Ovary (tissue), 9 donors: Measurements from ENCODE around the gene PPP1R2B. TPM values are rescaled to one million over a fixed set of nuclear protein-coding genes. Genes with fewer than 3 reads are reported as not detected.
"Not testable (repeated sequence)": the region's sequence is repeated elsewhere in the genome, so short reads cannot be mapped to it uniquely, and the experiment has no call there.

Source experiments
- DNase-seq, 5 donors: peaks; one replicate each; pipeline ENCODE4 v3.0.0-alpha.2; 2019 to 2020
- H3K27ac ChIP-seq, 2 donors: fragments of 200-600 bp; one replicate each; pipeline versions ENCODE4 v1.5.1 to v1.8.0; 2019 to 2022
- H3K27me3 ChIP-seq: fragments of 200-600 bp; one replicate; pipeline ENCODE4 v1.8.0; 2022
- H3K36me3 ChIP-seq: fragments of 200-600 bp; sonication (generic); one replicate; pipeline ENCODE4 v1.5.1; 2019
- H3K4me1 ChIP-seq: one replicate; pipeline ENCODE4 v1.8.1; 2013; ENCODE audit warnings: mild to moderate bottlenecking, moderate library complexity; ENCODE audit not compliant: insufficient read depth
- H3K4me3 ChIP-seq: fragments of 200-600 bp; sonication (generic); one replicate; pipeline ENCODE4 v1.5.1; 2017
- H3K9me3 ChIP-seq, 2 donors: fragments of 200-600 bp in 1 of 2; sonication (generic) in 1 of 2; one replicate each; pipeline versions ENCODE4 v1.5.1 to v1.8.1; 2013 to 2019; ENCODE audit warnings: mild to moderate bottlenecking in 1 of 2, moderate library complexity in 1 of 2
- EP300 ChIP-seq: sonication (generic); formaldehyde crosslinking; IDR thresholded peaks from one replicate; pipeline ENCODE4 v1.6.1; 2017; ENCODE audit warnings: antibody characterized with exemption
- POLR2A ChIP-seq: fragments of 450-650 bp; IDR thresholded peaks from one replicate; pipeline ENCODE4 v1.6.1; 2017; ENCODE audit warnings: antibody characterized with exemption, mild to moderate bottlenecking, moderate library complexity
- WGBS, 3 donors: extraction: QIAGEN DNeasy Blood & Tissue Kit in 1 of 3; methylation state at CpG; one replicate each; pipeline versions ENCODE4 v1.1.5 to v1.1.7; 2013 to 2017; 5-methylcytosine and 5-hydroxymethylcytosine counted together
- intact Hi-C, 4 donors: fragments of 100-400 bp; cut with DNase I; formaldehyde crosslinking; loops; one replicate each; pipeline versions ENCODE4 v1.11.0 to v1.15.1; 2022 to 2023
- polyA plus RNA-seq, 2 donors: library from polyadenylated mRNA; stranded (reverse); fragments of 200-250 nt in 1 of 2; fragments of 350-450 nt in 1 of 2; fragmentation: Illumina TruSeq in 1 of 2; extraction: RNeasy Lipid Tissue Mini Kit (QIAGEN cat#74804) in 1 of 2; gene quantifications; one replicate each; pipeline ENCODE4 v1.2.3, GENCODE V29; 2013 to 2014
- total RNA-seq, 7 donors: library from RNA; depleted of rRNA in 2 of 7; stranded (reverse); fragments of >200 nt in 2 of 7; fragmentation: NEBNext Ultra II Directional in 3 of 7; extraction: Animal tissue kit (Norgen Biotek cat#: 25700) in 3 of 7; gene quantifications; one replicate each; pipeline versions ENCODE4 v1.1.0 to v1.2.4, GENCODE V29; 2016 to 2023
- TF ChIP-seq, protein P1 (sequence below), 3 donors: fragments of 450-650 bp in 2 of 3; fragments of 200-600 bp in 1 of 3; IDR thresholded peaks; one replicate each; pipeline versions ENCODE4 v1.5.1 to v1.8.0; 2016 to 2022; ENCODE audit warnings: antibody characterized with exemption in 3 of 3, mild to moderate bottlenecking in 1 of 3
- donor health status: DM: no; HTN: no; CAD: no; lungs with moderate emphysema.
- donor health status: DM: no; HTN: no; CAD: no.
- donor health status: Bipolar disorder and iron deficiency.
- donor health status: DM: yes; HTN: yes; CAD: no.
- donor health status: DM: no; HTN: no; CAD: no.
- donor health status: DM: yes; HTN: yes; CAD: no.

Gene PPP1R2B
- total and polyA plus RNA-seq, 9 donors: not detected

DNA sequence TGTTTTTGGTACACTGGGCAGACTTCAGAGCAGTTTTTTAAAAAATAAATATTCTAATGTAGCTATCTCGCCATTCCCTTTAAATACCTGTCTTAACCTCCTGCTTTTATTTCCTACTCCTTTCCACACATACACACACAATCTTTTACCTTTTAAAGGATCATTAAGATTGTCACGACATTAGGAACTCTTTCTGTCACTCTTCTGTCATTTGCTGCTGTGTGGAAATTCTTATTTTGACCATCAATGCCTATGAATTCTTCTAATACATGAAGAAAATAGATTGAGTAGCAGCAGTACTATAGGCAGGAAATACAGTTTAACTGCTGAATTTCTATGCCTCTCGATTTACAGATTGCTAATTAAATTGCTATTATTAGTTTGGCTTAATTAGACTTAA is 1.8 kb downstream of the PPP1R2B start:
- no peaks in the 10 kb centered on the region for H3K4me1 ChIP-seq
- H3K9me3 ChIP-seq: peaks cover 0 to 3% of the 10 kb centered on the region in 2 donors
- no peak for DNase-seq
- TF ChIP-seq EP300 (no peak), POLR2A (no peak)
- TF ChIP-seq, protein P1, sequence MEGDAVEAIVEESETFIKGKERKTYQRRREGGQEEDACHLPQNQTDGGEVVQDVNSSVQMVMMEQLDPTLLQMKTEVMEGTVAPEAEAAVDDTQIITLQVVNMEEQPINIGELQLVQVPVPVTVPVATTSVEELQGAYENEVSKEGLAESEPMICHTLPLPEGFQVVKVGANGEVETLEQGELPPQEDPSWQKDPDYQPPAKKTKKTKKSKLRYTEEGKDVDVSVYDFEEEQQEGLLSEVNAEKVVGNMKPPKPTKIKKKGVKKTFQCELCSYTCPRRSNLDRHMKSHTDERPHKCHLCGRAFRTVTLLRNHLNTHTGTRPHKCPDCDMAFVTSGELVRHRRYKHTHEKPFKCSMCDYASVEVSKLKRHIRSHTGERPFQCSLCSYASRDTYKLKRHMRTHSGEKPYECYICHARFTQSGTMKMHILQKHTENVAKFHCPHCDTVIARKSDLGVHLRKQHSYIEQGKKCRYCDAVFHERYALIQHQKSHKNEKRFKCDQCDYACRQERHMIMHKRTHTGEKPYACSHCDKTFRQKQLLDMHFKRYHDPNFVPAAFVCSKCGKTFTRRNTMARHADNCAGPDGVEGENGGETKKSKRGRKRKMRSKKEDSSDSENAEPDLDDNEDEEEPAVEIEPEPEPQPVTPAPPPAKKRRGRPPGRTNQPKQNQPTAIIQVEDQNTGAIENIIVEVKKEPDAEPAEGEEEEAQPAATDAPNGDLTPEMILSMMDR (IDR thresholded peaks at IDR 0.05): no peak
- 72 to 83% (median 76%) methylated on average over 3 of the region's 3 CpGs for WGBS, 3 donors
- no peaks in the 10 kb centered on the region for H3K27me3 ChIP-seq
- no peak overlapping the region for H3K4me3 ChIP-seq
- intact Hi-C loops: no loop called here
- no peaks in the 10 kb centered on the region for H3K36me3 ChIP-seq
- no peak overlapping the region for H3K27ac ChIP-seq

DNA sequence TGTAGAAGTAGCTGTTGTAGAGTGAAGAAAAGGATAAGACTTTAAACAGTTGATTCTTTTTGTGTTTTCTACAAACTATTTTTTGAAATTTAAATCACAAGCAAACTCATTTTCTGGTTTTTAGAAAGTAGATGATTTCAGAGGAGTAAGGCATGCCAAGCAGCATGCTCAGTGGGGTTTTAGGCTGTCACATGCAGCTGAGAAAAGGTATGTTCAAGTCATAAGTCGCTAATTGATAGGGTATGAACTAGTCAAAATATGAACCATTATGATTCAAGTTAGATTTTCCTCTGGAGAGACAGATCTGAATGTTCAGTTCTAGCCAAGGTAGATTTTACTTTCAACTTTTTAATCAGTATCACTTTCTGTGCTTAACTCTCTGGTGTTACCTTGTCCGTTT is 3.0 kb downstream of the PPP1R2B start:
- intact Hi-C loops, H3K27me3 ChIP-seq, H3K4me1 ChIP-seq, DNase-seq, H3K9me3 ChIP-seq, H3K36me3 ChIP-seq, H3K27ac ChIP-seq, H3K4me3 ChIP-seq: not testable (repeated sequence)
- WGBS, 3 donors: 75 to 83% (median 78%) methylated on average over 2 of the region's 2 CpGs

DNA sequence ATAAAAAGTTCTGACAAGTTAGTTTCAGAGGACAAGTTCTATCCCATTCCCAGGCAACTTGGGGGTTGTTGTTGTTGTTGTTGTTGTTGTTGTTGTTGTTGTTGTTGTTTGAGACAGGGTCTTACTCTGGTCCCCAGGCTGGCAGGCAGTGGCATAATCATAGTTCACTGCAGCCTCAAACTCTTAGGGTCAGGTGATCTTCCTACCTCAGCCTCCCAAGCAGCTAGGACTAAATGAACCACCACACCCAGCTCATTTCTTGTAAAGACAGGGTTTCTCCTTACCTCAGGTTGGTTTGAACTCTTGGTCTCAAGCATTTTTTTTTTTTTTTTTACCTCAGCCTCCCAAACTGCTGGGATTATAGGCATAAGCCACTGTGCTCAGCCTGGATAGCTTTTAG is 15.3 kb downstream of the PPP1R2B start:
- no peak overlapping the region for H3K27ac ChIP-seq
- H3K4me1 ChIP-seq: peaks cover 1% of the 10 kb centered on the region
- H3K4me3 ChIP-seq: no peak overlapping the region
- no peaks in the 10 kb centered on the region for H3K27me3 ChIP-seq
- TF ChIP-seq, protein P1 (IDR thresholded peaks at IDR 0.05): no peak
- TF ChIP-seq EP300 (no peak), POLR2A (no peak)
- intact Hi-C loops: no loop called here
- no peak for DNase-seq
- H3K36me3 ChIP-seq: no peaks in the 10 kb centered on the region
- no peaks in the 10 kb centered on the region for H3K9me3 ChIP-seq

DNA sequence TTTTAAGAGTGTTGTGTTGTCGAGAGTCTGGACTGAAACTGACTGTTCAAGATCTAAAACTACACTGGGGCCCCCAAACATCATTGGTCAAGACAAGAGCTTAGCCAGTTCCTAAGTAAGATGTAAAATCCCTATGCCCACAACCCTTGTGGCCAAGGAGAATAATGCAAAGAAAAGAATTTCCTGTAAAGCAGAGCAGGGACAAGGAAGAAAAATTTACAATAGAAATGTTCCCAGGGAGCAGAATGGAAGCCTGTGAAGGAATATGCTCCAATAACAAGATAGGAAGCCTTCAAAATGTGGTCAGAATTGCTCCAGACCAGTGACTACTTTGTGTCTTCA is 20.4 kb downstream of the PPP1R2B start:
- Histone ChIP-seq H3K36me3 (no peaks in the 10 kb centered on the region), H3K4me1 (no peaks in the 10 kb centered on the region), H3K27ac (no peak overlapping the region), H3K27me3 (no peaks in the 10 kb centered on the region), H3K9me3 (no peaks in the 10 kb centered on the region), H3K4me3 (no peak overlapping the region)
- TF ChIP-seq EP300 (no peak), POLR2A (no peak)
- TF ChIP-seq, protein P1 (IDR thresholded peaks at IDR 0.05): no peak
- 84 to 89% (median 88%) methylated on average over 1 of the region's 1 CpG for WGBS, 3 donors
- no peak for DNase-seq
- intact Hi-C loops: no loop called here

DNA sequence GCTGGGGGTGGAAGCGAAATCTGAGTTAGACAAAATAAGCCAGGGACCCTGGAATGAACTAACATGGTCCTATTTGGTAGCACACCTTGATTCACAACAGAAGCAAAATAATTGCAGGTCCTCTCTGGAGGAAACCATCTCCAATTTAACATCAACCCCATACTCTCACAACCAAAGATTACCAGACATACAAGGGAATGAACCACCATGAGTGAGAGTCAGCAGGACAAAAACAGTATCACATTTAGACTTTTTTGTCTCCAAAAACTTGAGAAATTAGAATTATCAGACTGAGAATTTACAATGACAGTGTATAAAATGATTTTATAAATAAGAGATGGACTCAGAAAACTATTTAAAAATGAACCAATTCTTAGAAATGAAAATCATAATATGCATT is 21.1 kb downstream of the PPP1R2B start:
- no peak overlapping the region for H3K4me3 ChIP-seq
- DNase-seq: no peak
- no peaks in the 10 kb centered on the region for H3K27me3 ChIP-seq
- no peaks in the 10 kb centered on the region for H3K4me1 ChIP-seq
- TF ChIP-seq POLR2A: no peak
- TF ChIP-seq EP300: no peak
- TF ChIP-seq, protein P1 (IDR thresholded peaks at IDR 0.05): no peak
- H3K9me3 ChIP-seq: no peaks in the 10 kb centered on the region
- 75 to 83% (median 77%) methylated on average over 1 of the region's 1 CpG for WGBS, 3 donors
- intact Hi-C loops: no loop called here
- no peak overlapping the region for H3K27ac ChIP-seq
- H3K36me3 ChIP-seq: no peaks in the 10 kb centered on the region
